ENCODE measurements around the gene VAV3.

Gene VAV3

DNA sequence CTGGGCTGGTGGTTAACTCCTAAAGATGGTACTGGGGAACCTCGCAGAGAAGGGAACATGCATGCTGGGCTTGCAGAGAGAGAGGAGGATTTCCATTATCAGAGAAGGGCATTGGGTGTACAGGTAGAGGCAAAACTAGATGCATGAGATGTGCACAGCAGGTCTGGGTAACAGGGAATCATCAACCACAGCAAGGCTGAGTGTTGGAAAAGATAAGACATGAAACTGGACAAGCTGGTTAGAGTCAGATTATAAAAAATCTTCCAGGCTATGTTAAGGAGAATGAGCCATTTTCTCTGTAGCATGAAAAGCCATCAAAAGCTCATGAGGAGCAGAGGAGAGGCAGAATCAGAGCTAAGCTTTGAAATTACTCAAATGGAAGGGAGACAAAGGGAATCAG lies 147.8 kb downstream of the VAV3 start:
- Histone ChIP-seq H3K9me3 (ENCODE audit: control insufficient read depth, low read length) (no peaks in the 10 kb centered on the region), H3K27me3 (replicated peaks; ENCODE audit: control insufficient read depth, insufficient read depth, low read length, poor library complexity, severe bottlenecking) (no peaks in the 10 kb centered on the region), H3K36me3 (ENCODE audit: control insufficient read depth, insufficient read depth, low read length) (no peaks in the 10 kb centered on the region), H3K27ac (ENCODE audit: insufficient read depth, low read length, poor library complexity, severe bottlenecking) (no peak overlapping the region), H3K4me1 (ENCODE audit: control insufficient read depth, insufficient read depth, low read length, poor library complexity, severe bottlenecking) (no peaks in the 10 kb centered on the region), H3K4me3 (ENCODE audit: insufficient read depth, low read depth, low read length, poor library complexity, severe bottlenecking) (no peak overlapping the region)
- no peak for DNase-seq

GRCh38 chr1:107810291-107810951 lies 154.6 kb downstream of the VAV3 start:
- H3K4me3 ChIP-seq (ENCODE audit: insufficient read depth, low read depth, low read length, poor library complexity, severe bottlenecking): no peak overlapping the region
- H3K27ac ChIP-seq (ENCODE audit: insufficient read depth, low read length, poor library complexity, severe bottlenecking): no peak overlapping the region
- H3K4me1 ChIP-seq (ENCODE audit: control insufficient read depth, insufficient read depth, low read length, poor library complexity, severe bottlenecking): no peaks in the 10 kb centered on the region
- H3K9me3 ChIP-seq (ENCODE audit: control insufficient read depth, low read length): no peaks in the 10 kb centered on the region
- H3K36me3 ChIP-seq (ENCODE audit: control insufficient read depth, insufficient read depth, low read length): no peaks in the 10 kb centered on the region
- DNase-seq: no peak
- no peaks in the 10 kb centered on the region for H3K27me3 ChIP-seq (replicated peaks; ENCODE audit: control insufficient read depth, insufficient read depth, low read length, poor library complexity, severe bottlenecking)

DNA sequence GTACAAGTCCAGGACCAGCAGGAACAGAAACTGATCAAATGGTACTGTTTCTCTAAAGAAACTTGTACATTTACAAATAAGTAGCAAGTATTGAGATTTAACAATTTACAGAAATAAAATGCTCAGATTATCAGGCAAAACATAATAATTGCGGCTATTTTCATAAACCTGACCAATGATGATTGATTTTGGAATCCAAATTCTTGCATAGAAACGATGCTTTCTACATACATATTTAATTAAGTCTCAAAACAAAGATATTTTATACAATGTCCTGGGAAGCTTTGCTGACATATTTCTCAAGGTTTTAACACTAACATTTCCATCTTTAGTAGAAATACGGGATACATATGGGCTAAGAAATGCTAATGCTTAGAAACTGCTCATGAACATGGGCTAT lies 157.1 kb downstream of the VAV3 start:
- H3K4me3 ChIP-seq (ENCODE audit: insufficient read depth, low read depth, low read length, poor library complexity, severe bottlenecking): no peak overlapping the region
- no peaks in the 10 kb centered on the region for H3K36me3 ChIP-seq (ENCODE audit: control insufficient read depth, insufficient read depth, low read length)
- H3K4me1 ChIP-seq (ENCODE audit: control insufficient read depth, insufficient read depth, low read length, poor library complexity, severe bottlenecking): no peaks in the 10 kb centered on the region
- no peak for DNase-seq
- no peaks in the 10 kb centered on the region for H3K27me3 ChIP-seq (replicated peaks; ENCODE audit: control insufficient read depth, insufficient read depth, low read length, poor library complexity, severe bottlenecking)
- no peaks in the 10 kb centered on the region for H3K9me3 ChIP-seq (ENCODE audit: control insufficient read depth, low read length)
- no peak overlapping the region for H3K27ac ChIP-seq (ENCODE audit: insufficient read depth, low read length, poor library complexity, severe bottlenecking)

- no peak for DNase-seq
- no peak overlapping the region for H3K27ac ChIP-seq (ENCODE audit: insufficient read depth, low read length, poor library complexity, severe bottlenecking)
- no peaks in the 10 kb centered on the region for H3K4me1 ChIP-seq (ENCODE audit: control insufficient read depth, insufficient read depth, low read length, poor library complexity, severe bottlenecking)
- no peaks in the 10 kb centered on the region for H3K9me3 ChIP-seq (ENCODE audit: control insufficient read depth, low read length)
- H3K36me3 ChIP-seq (ENCODE audit: control insufficient read depth, insufficient read depth, low read length): no peaks in the 10 kb centered on the region
- no peaks in the 10 kb centered on the region for H3K27me3 ChIP-seq (replicated peaks; ENCODE audit: control insufficient read depth, insufficient read depth, low read length, poor library complexity, severe bottlenecking)
- no peak overlapping the region for H3K4me3 ChIP-seq (ENCODE audit: insufficient read depth, low read depth, low read length, poor library complexity, severe bottlenecking)
Measured at GRCh38 chr1:107807405-107807804, 157.6 kb downstream of the VAV3 start.

- H3K4me1 ChIP-seq (ENCODE audit: control insufficient read depth, insufficient read depth, low read length, poor library complexity, severe bottlenecking): no peaks in the 10 kb centered on the region
- no peak overlapping the region for H3K4me3 ChIP-seq (ENCODE audit: insufficient read depth, low read depth, low read length, poor library complexity, severe bottlenecking)
- no peaks in the 10 kb centered on the region for H3K27me3 ChIP-seq (replicated peaks; ENCODE audit: control insufficient read depth, insufficient read depth, low read length, poor library complexity, severe bottlenecking)
- H3K27ac ChIP-seq (ENCODE audit: insufficient read depth, low read length, poor library complexity, severe bottlenecking): no peak overlapping the region
- no peaks in the 10 kb centered on the region for H3K9me3 ChIP-seq (ENCODE audit: control insufficient read depth, low read length)
- no peaks in the 10 kb centered on the region for H3K36me3 ChIP-seq (ENCODE audit: control insufficient read depth, insufficient read depth, low read length)
- no peak for DNase-seq
Measured at GRCh38 chr1:107806902-107807301, 158.1 kb downstream of the VAV3 start.

GRCh38 chr1:107804741-107805140 lies 160.2 kb downstream of the VAV3 start:
- Histone ChIP-seq H3K4me3 (ENCODE audit: insufficient read depth, low read depth, low read length, poor library complexity, severe bottlenecking) (no peak overlapping the region), H3K27me3 (replicated peaks; ENCODE audit: control insufficient read depth, insufficient read depth, low read length, poor library complexity, severe bottlenecking) (no peaks in the 10 kb centered on the region), H3K4me1 (ENCODE audit: control insufficient read depth, insufficient read depth, low read length, poor library complexity, severe bottlenecking) (no peaks in the 10 kb centered on the region), H3K36me3 (ENCODE audit: control insufficient read depth, insufficient read depth, low read length) (no peaks in the 10 kb centered on the region), H3K9me3 (ENCODE audit: control insufficient read depth, low read length) (no peaks in the 10 kb centered on the region), H3K27ac (ENCODE audit: insufficient read depth, low read length, poor library complexity, severe bottlenecking) (no peak overlapping the region)
- DNase-seq: no peak

- Histone ChIP-seq H3K9me3 (ENCODE audit: control insufficient read depth, low read length) (no peaks in the 10 kb centered on the region), H3K4me3 (ENCODE audit: insufficient read depth, low read depth, low read length, poor library complexity, severe bottlenecking) (no peak overlapping the region), H3K4me1 (ENCODE audit: control insufficient read depth, insufficient read depth, low read length, poor library complexity, severe bottlenecking) (no peaks in the 10 kb centered on the region), H3K27me3 (replicated peaks; ENCODE audit: control insufficient read depth, insufficient read depth, low read length, poor library complexity, severe bottlenecking) (no peaks in the 10 kb centered on the region), H3K36me3 (ENCODE audit: control insufficient read depth, insufficient read depth, low read length) (no peaks in the 10 kb centered on the region), H3K27ac (ENCODE audit: insufficient read depth, low read length, poor library complexity, severe bottlenecking) (no peak overlapping the region)
- no peak for DNase-seq
Measured at GRCh38 chr1:107804134-107804533, 160.8 kb downstream of the VAV3 start.

DNA sequence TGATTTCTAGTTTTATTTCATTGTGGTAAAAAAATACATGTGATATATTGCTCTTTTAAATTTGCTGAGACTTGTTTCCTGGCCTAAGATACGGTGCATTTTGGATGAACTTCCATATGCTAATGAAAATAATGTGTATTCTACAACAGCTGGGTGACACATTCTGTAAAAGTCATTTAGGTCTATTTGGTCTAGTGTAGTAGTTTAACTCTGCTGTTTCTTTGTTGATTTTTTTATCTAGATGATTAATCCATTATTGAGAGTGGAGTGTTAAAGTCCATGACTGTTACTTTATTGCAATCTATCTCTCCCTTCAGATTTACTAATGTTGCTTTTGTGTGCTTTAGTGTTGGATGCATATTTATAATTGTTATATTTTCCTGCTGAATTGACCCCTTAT lies 161.4 kb downstream of the VAV3 start:
- DNase-seq: no peak
- Histone ChIP-seq H3K4me3 (ENCODE audit: insufficient read depth, low read depth, low read length, poor library complexity, severe bottlenecking) (no peak overlapping the region), H3K27me3 (replicated peaks; ENCODE audit: control insufficient read depth, insufficient read depth, low read length, poor library complexity, severe bottlenecking) (no peaks in the 10 kb centered on the region), H3K36me3 (ENCODE audit: control insufficient read depth, insufficient read depth, low read length) (no peaks in the 10 kb centered on the region), H3K9me3 (ENCODE audit: control insufficient read depth, low read length) (no peaks in the 10 kb centered on the region), H3K4me1 (ENCODE audit: control insufficient read depth, insufficient read depth, low read length, poor library complexity, severe bottlenecking) (no peaks in the 10 kb centered on the region), H3K27ac (ENCODE audit: insufficient read depth, low read length, poor library complexity, severe bottlenecking) (no peak overlapping the region)

- Histone ChIP-seq H3K27ac (ENCODE audit: insufficient read depth, low read length, poor library complexity, severe bottlenecking) (no peak overlapping the region), H3K4me1 (ENCODE audit: control insufficient read depth, insufficient read depth, low read length, poor library complexity, severe bottlenecking) (no peaks in the 10 kb centered on the region), H3K36me3 (ENCODE audit: control insufficient read depth, insufficient read depth, low read length) (no peaks in the 10 kb centered on the region), H3K4me3 (ENCODE audit: insufficient read depth, low read depth, low read length, poor library complexity, severe bottlenecking) (no peak overlapping the region), H3K9me3 (ENCODE audit: control insufficient read depth, low read length) (no peaks in the 10 kb centered on the region), H3K27me3 (replicated peaks; ENCODE audit: control insufficient read depth, insufficient read depth, low read length, poor library complexity, severe bottlenecking) (no peaks in the 10 kb centered on the region)
- DNase-seq: no peak
Measured at GRCh38 chr1:107802654-107803053, 162.3 kb downstream of the VAV3 start.

DNA sequence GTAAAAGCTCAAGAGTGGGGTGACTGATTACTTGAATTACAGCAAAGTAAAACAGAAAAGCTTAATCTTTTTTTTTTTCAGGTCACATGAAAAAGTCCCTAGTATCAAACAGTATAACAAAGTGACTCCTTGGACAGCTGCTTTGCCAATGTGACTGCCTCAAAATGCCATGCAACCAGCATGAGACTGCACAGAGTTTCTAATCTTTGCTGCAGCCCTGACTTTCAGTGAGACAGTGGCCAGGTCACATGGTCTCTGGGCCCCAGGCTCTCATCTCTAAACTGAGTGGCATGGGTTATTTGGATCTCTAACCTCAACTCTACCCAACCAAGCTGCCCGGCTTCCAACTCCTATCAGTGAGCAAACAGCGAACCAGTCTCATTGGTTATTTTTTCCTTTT lies 169.0 kb downstream of the VAV3 start:
- DNase-seq: no peak

More for the DNA sequence above, 169.0 kb downstream of the VAV3 start:
- H3K27me3 ChIP-seq (replicated peaks; ENCODE audit: control insufficient read depth, insufficient read depth, low read length, poor library complexity, severe bottlenecking): no peaks in the 10 kb centered on the region
- H3K4me1 ChIP-seq (ENCODE audit: control insufficient read depth, insufficient read depth, low read length, poor library complexity, severe bottlenecking): no peaks in the 10 kb centered on the region
- no peak overlapping the region for H3K27ac ChIP-seq (ENCODE audit: insufficient read depth, low read length, poor library complexity, severe bottlenecking)
- no peaks in the 10 kb centered on the region for H3K36me3 ChIP-seq (ENCODE audit: control insufficient read depth, insufficient read depth, low read length)
- no peak overlapping the region for H3K4me3 ChIP-seq (ENCODE audit: insufficient read depth, low read depth, low read length, poor library complexity, severe bottlenecking)
- no peaks in the 10 kb centered on the region for H3K9me3 ChIP-seq (ENCODE audit: control insufficient read depth, low read length)
